HG02759 (cell line): ENCODE data around the gene NRXN3.

Source experiments
- ATAC-seq: cut with Tn5 transposase; IDR thresholded peaks from one replicate; pipeline ENCODE4 v1.9.1; 2021; ENCODE audit warnings: mild to moderate bottlenecking, moderate library complexity; ENCODE audit not compliant: unreplicated experiment

Gene NRXN3

GRCh38 chr14:78764645-78765044 lies 594.5 kb downstream of the NRXN3 start:
- ATAC-seq: no peak

- no peak for ATAC-seq
These were observed 597.3 kb downstream of the NRXN3 start for GRCh38 chr14:78767436-78767835.

GRCh38 chr14:78782551-78782950 lies 612.4 kb downstream of the NRXN3 start:
- ATAC-seq: no peak

GRCh38 chr14:78785265-78785664 lies 615.1 kb downstream of the NRXN3 start:
- ATAC-seq: no peak

GRCh38 chr14:78788467-78789360 lies 618.5 kb downstream of the NRXN3 start:
- no peak for ATAC-seq

GRCh38 chr14:78790271-78790670 lies 620.1 kb downstream of the NRXN3 start:
- ATAC-seq: no peak

- no peak for ATAC-seq
These were observed 628.6 kb downstream of the NRXN3 start for GRCh38 chr14:78798757-78799156.

- ATAC-seq: no peak
These were observed 635.4 kb downstream of the NRXN3 start for GRCh38 chr14:78805570-78805969.

- no peak for ATAC-seq
These were observed 652.9 kb downstream of the NRXN3 start for GRCh38 chr14:78823035-78823434.

GRCh38 chr14:78823516-78823915 lies 653.3 kb downstream of the NRXN3 start:
- no peak for ATAC-seq

GRCh38 chr14:78829274-78829673 lies 659.1 kb downstream of the NRXN3 start:
- ATAC-seq: peak; percentile 73

- no peak for ATAC-seq
These were observed 664.7 kb downstream of the NRXN3 start for GRCh38 chr14:78834766-78835451.

GRCh38 chr14:78835909-78836308 lies 665.7 kb downstream of the NRXN3 start:
- no peak for ATAC-seq

- peak; percentile 68 for ATAC-seq
These were observed 666.6 kb downstream of the NRXN3 start for GRCh38 chr14:78836777-78837176.

GRCh38 chr14:78838959-78839358 lies 668.8 kb downstream of the NRXN3 start:
- ATAC-seq: no peak

- ATAC-seq: no peak
These were observed 670.7 kb downstream of the NRXN3 start for GRCh38 chr14:78840898-78841297.

GRCh38 chr14:78847801-78848200 lies 677.6 kb downstream of the NRXN3 start:
- ATAC-seq: no peak

GRCh38 chr14:78848234-78848820 lies 678.2 kb downstream of the NRXN3 start:
- ATAC-seq: peak; percentile 97

- ATAC-seq: no peak
These were observed 679.8 kb downstream of the NRXN3 start for GRCh38 chr14:78849952-78850351.

GRCh38 chr14:78851189-78851588 lies 681.0 kb downstream of the NRXN3 start:
- no peak for ATAC-seq

- ATAC-seq: no peak
These were observed 681.9 kb downstream of the NRXN3 start for GRCh38 chr14:78852040-78852439.

- no peak for ATAC-seq
These were observed 687.8 kb downstream of the NRXN3 start for GRCh38 chr14:78857974-78858373.
